GM19452 (cell line): ENCODE results near the gene FXYD1.
"Not testable (repeated sequence)": the region's sequence is repeated elsewhere in the genome, so short reads cannot be mapped to it uniquely, and the experiment has no call there.

Experiments
- ATAC-seq: cut with Tn5 transposase; IDR thresholded peaks from one replicate; pipeline ENCODE4 v1.9.1; 2021; ENCODE audit not compliant: unreplicated experiment

Gene FXYD1

GRCh38 chr19:35141837-35142605 is 3.4 kb downstream of the FXYD1 start:
- no peak for ATAC-seq

- no peak for ATAC-seq
Measured at GRCh38 chr19:35142606-35143230, 4.1 kb downstream of the FXYD1 start.

- ATAC-seq = no peak
Measured at GRCh38 chr19:35143231-35143715, 4.6 kb downstream of the FXYD1 start, which contains the start of gene FXYD7. Gene FXYD7 (plus strand): TSS chr19:35143255. CDS start chr19:35143334, 79 bp downstream.

- no peak for ATAC-seq
Measured at GRCh38 chr19:35143818-35144217, 5.2 kb downstream of the FXYD1 start.

GRCh38 chr19:35144259-35144599 is 5.6 kb downstream of the FXYD1 start:
- no peak for ATAC-seq

- ATAC-seq = no peak
Measured at GRCh38 chr19:35144600-35145436, 6.2 kb downstream of the FXYD1 start.

- no peak for ATAC-seq
Measured at GRCh38 chr19:35146746-35147459, 8.3 kb downstream of the FXYD1 start.

GRCh38 chr19:35149463-35149862 is 10.8 kb downstream of the FXYD1 start:
- no peak for ATAC-seq

GRCh38 chr19:35150445-35150844 is 11.8 kb downstream of the FXYD1 start:
- no peak for ATAC-seq

GRCh38 chr19:35151273-35152065 is 12.8 kb downstream of the FXYD1 start:
- no peak for ATAC-seq

GRCh38 chr19:35153129-35153522 is 14.5 kb downstream of the FXYD1 start:
- ATAC-seq = not testable (repeated sequence)

- no peak for ATAC-seq
Measured at GRCh38 chr19:35153701-35154524, 15.3 kb downstream of the FXYD1 start.

- ATAC-seq = no peak
Measured at GRCh38 chr19:35154525-35155406, 16.1 kb downstream of the FXYD1 start, which contains the start of gene FXYD5. Gene FXYD5 (plus strand): TSS chr19:35154735. CDS start chr19:35155551, 816 bp downstream.

GRCh38 chr19:35155441-35155840 is 16.8 kb downstream of the FXYD1 start:
- no peak for ATAC-seq

GRCh38 chr19:35155981-35156672 is 17.5 kb downstream of the FXYD1 start:
- ATAC-seq = no peak

GRCh38 chr19:35156673-35157014 is 18.0 kb downstream of the FXYD1 start:
- ATAC-seq = no peak

GRCh38 chr19:35157431-35157830 is 18.8 kb downstream of the FXYD1 start:
- ATAC-seq = no peak

- ATAC-seq = no peak
Measured at GRCh38 chr19:35159606-35160005, 21.0 kb downstream of the FXYD1 start.
